NCI-H345 (cell line): ENCODE measurements around the gene SHLD1.
A peak's percentile ranks its signal among the peaks of the same experiment; 100 is the strongest.

Experiments
- DNase-seq: peaks from one replicate; lab custom pipeline; 2025; lab: John Stamatoyannopoulos, UW

SHLD1 gene

DNA sequence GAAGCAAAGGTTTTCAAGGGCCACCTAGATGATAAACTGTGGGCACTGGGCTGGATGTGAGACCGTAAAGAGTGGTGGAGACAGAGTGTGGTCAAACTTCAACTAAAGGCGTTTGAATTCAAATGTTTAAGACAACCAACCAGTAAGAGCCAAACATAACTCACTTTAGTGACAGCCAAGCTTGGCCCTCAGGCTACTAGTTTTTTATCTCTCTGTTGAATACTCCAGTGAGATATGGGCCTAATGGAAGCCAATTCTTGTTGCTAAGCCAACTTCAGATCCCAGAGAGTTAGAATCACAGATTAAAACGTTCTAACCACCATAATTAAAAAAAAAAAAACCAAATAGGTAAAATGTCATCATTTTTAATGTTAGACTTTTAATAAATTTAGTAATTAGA is 142.9 kb downstream of the SHLD1 start:
- DNase-seq, result no peak

GRCh38 chr20:5893621-5894020 is 143.4 kb downstream of the SHLD1 start:
- DNase-seq, result no peak

DNA sequence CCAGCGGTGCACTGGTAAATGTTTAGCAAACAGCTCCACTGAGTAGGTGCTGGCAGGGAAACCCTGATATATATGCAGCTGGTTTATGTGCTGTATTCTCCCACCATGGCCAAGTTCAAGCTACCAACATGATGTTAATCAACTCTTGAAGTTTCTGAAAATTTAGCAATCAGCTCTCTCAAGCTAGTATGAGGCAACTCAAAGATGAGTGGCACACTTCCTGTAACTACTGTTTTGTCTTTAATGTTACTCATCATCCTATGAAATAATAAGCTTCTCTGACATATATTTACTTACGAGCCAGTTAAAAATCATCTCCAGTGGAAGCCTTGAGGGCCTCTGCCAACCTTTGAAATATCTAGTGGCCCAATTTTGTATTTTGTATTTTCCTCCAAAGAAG is 145.4 kb downstream of the SHLD1 start:
- DNase-seq, result no peak

GRCh38 chr20:5899444-5899843 is 149.2 kb downstream of the SHLD1 start:
- DNase-seq, result no peak

DNA sequence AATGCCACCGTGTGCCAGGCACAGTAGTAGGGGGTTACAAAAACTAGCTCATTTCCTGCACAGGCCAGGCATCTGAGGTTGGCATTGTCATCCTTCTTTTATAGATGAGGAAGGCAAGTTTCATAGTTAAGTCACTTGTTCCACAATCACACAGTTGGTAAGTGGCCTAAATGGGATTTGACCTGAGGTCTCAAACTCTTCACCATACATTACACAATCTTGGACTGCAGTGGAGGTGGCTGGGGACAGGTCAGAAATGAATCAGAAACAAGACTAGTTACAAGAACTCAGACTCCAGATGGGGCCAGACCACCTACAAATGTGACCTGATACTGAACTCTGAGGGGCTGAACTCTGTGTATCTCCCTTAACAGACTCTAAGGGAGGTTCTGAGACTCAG is 150.7 kb downstream of the SHLD1 start:
- no peak for DNase-seq

DNA sequence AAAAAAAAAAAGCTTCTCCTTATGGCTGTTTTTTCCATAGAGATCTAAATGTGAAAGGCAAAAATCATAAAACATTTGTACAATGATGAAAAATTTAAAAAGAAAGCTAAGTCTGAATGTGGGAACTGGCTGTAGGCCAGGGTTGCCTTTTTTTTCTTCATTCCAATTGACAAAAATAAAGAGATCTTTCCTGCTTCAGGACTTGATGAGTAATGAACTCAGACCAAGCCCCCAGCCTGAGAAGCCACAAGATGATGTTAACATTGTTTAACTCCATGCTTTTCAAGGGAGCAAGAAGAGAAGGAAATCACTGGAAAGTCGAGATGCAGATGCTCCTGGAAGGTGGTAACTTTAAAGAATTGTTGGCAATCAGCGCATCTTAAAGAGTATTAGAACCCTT is 158.8 kb downstream of the SHLD1 start:
- DNase-seq, result no peak

DNA sequence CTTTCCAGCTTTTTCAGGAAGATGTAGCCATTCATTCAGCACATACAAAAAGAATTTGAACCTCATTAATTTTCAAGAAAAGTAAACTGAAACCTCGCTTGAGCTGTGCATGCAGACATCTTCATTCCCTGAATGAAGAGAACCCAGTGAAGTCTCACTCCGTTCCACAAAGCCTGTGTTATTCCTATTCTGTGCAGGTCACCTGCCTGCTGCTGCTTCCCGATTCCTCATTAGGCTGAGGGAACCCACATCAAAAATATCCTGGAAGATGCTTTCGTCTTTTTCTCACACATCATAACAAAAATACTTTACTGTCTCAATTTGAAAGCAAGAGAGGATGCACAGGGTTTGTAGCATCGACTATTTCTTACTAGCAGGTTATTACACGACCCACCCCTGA is 160.0 kb downstream of the SHLD1 start:
- peak; percentile 8 for DNase-seq

GRCh38 chr20:5913166-5913565 is 163.0 kb downstream of the SHLD1 start:
- DNase-seq, result no peak
